Stimulated activated CD4-positive, alpha-beta T cell treated with anti-CD3 and anti-CD28 coated beads, Interleukin-4, amount 100 ng/mL, for 1 hour (primary cell): ENCODE results near the gene CDC42EP4.

Experiments used
- DNase-seq: peaks from one replicate; pipeline ENCODE4 v3.0.0-alpha.2; 2020

The CDC42EP4 gene

GRCh38 chr17:73311781-73312641, at the start of gene CDC42EP4:
Gene CDC42EP4, minus strand, starts transcription at chr17:73312001. Its CDS starts 25,501 bp downstream, at chr17:73286500.
- peak; percentile 86 for DNase-seq

DNA sequence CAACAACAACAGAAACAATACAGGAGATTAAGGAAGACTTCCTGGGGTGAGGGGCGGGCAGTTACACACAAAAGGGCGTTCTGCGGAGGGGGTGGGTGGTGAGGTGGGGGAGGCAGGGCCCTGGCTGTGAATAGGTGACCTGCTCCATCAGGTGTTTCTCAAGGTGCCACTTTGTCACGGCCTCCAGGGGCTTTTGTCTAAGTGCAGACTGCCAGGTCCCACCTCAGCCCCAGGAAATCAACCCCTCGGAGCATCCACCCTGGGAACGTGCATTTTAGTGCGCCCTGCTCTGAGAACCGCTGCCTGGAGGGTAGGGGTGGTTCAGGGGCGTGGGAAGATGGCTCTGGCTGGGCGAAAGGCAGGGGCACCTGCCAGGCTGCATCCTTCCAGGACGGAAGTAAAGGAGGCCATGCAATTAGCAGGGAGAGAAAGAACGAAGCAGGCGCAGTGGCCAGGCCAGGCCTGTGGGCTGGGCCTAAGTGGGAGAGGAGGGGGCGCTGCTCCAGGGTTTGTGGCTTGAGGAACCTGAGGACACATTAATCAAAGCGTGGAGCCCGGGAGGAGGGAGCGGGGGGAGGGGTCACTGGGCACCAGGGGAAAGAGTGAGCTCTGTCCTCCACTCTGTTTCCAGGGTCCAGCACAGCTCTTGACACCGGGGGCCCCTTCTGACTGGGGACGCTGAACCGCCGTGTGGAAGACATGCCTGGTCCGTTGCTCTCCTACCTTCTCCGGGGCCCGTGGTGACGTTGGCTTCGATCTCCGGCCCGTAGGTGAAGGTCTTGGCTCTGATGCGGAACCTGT, 49.4 kb upstream of the CDC42EP4 start:
- DNase-seq: no peak

DNA sequence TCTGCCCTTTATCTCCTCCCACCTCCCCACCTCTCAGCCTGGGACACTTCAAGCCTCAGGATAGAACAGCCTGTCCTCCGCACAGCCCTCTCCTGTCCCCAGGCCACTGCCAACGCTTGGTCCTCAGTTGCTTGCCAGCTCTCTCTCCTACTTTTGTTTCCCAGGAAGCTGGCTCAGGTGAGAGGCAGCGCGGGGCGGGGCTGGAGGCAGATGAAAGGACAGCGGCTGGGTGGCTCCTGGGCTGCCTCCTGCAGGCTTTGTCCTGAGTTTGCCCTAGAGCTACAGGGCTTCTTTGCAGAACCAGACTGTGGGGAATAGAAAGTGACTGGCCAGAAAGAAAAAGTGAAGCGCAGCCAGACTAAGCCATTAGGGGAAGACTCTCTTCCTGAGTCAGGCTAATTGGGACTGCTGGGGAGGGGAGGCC, 48.2 kb upstream of the CDC42EP4 start:
- DNase-seq: no peak

DNA sequence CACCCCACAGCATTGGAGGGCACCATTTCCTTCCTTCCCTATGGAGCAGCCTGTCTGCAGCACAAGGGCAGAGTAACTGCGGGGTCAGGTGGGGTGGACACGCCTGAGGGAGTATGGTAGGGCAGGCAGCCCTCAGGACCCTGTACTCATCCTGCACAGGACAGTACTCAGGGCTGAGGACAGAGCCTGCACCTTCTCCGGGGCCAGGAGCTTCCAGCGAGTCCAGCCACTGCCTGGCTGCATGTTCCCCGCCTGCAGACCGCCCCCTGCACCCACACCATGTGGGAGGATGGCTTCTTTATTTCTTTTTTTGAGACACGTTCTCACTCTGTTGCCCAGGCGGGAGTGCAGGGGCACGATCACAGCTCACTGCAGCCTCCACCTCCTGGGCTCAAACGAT, 47.6 kb upstream of the CDC42EP4 start:
- no peak for DNase-seq

- no peak for DNase-seq
Observed at GRCh38 chr17:73358668-73359067, 46.9 kb upstream of the CDC42EP4 start.

- no peak for DNase-seq
Observed at GRCh38 chr17:73357981-73358380, 46.2 kb upstream of the CDC42EP4 start.

- DNase-seq: no peak
Observed at GRCh38 chr17:73357318-73357717, 45.5 kb upstream of the CDC42EP4 start.

DNA sequence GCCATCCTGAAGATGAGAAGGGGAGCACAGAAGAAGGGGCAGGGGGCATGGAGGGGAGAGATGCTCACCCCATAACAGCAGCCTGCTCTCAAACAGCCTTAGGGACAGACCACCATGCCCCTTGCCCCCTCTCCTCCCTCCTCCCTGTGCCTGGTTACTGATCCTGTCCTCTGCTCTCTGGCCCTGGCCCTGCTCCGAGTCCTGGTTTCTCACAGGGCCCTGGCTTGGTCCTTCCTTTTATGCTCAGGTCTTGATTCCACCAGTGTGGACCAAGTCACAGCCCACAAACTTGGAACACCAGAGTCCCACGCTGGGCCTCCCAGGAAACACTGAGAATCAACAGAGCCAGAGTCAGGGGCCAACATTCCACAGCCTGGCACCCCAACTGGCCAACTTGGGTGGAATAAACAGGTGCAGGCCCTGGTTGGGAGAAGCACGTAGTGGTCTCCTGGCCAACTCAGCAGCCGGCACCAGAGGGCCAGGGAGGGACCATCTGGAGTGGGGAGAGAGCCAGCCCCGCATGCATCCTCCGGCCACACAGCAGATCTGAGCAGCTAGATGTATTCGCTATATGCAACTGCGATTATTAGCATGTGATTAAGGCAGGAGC, 44.9 kb upstream of the CDC42EP4 start:
- DNase-seq: no peak

GRCh38 chr17:73354423-73355284, 42.9 kb upstream of the CDC42EP4 start:
- DNase-seq: no peak

GRCh38 chr17:73352261-73352660, 40.5 kb upstream of the CDC42EP4 start:
- no peak for DNase-seq

GRCh38 chr17:73351764-73352163, 40.0 kb upstream of the CDC42EP4 start:
- no peak for DNase-seq

DNA sequence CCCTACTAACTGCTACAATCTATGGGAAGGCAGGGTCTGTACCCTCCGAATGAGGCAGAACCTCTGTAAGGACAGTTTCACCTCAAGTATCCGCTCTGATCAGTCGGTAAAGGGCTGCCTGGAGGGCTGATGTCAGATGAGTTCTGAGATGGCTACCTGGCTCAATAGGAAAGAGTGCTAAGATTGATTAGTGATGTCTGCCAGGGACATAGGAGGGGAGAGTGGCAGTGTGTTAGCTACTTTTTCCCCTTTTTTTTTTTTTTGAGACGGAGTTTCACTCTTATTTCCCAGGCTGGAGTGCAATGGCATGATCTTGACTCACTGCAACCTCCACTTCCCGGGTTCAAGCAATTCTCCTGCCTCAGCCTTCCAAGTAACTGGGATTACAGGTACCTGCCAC, 39.1 kb upstream of the CDC42EP4 start:
- no peak for DNase-seq

DNA sequence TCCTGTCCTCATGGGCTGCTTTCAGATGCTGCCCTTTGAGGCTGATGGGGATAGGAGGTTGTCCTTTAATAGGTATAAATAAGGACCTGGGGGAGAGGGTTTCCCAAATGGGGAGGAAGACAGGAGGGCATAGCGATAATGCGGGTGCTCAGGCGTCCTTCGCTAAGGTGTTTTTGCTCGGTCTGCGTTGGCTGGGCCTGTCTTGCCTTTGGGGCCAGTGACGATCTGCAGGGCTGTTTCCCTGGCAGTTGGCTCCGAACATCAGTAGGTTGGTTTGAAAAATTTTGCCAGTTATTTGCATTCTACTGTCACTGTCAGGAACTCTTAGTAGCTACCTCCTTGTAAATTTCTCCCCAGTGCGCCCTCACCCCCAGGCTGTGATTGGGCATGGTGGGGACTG, 37.8 kb upstream of the CDC42EP4 start:
- no peak for DNase-seq

- DNase-seq: no peak
Observed at GRCh38 chr17:73349138-73349537, 37.3 kb upstream of the CDC42EP4 start.

GRCh38 chr17:73348829-73349095, 37.0 kb upstream of the CDC42EP4 start:
- DNase-seq: no peak

DNA sequence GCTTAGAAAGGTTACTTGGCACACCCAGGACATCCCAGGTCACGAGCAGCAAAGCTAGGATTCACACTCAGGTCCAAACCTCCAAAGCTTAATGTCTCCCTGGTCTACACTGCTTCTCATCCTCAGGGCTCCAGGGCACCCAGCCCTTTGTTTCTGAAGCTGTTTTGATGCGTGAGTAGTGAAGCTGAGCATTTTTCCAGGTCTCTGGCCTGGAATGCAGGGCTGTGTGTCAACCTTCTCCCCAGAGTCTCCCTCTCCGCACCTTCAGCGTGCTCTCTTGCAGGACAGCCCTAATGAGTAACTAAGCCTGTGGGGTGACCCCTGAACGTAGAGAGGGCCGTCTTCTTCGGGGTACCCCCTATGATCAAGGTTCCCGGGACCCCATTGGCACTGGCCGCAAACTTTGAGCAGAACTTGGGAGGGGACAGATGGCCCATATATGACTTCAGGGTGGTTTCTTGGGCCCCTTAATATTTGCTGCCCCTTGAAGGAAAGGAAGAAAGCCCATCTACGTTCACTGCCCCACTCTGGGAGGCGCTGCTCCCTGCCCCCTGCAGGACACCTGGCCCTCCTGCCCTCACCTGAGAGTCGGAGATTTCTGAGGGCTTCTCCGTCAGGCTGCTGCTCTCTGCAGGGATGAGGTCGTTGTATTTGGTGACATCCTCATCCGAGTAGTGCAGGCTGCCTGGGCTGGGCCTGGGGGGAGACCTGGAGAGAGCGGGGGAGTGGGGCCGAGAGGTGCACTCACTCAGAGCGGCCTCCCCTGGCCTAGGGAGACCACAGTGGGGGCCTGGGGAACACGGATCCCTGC, 36.4 kb upstream of the CDC42EP4 start:
- no peak for DNase-seq

DNA sequence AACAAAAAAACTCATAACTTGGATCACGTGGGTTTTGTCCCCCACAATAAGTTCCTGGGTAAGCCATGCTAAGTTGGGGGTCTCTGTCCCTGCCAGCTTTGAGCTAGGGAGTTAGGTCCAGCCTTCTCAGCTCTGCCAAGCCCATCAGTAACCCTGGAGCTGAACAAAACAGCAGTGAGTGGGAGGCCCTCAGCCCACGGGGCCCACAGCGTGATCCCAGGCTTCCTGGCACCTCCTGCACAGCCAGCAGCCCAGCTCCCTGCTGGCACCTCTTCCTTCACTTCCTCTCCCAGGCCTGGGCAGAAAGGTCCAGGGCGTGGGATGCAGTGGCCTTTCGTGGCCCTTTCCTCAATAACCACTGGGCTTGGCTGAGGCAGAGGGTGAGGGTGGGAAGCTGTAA, 35.5 kb upstream of the CDC42EP4 start:
- DNase-seq: no peak

DNA sequence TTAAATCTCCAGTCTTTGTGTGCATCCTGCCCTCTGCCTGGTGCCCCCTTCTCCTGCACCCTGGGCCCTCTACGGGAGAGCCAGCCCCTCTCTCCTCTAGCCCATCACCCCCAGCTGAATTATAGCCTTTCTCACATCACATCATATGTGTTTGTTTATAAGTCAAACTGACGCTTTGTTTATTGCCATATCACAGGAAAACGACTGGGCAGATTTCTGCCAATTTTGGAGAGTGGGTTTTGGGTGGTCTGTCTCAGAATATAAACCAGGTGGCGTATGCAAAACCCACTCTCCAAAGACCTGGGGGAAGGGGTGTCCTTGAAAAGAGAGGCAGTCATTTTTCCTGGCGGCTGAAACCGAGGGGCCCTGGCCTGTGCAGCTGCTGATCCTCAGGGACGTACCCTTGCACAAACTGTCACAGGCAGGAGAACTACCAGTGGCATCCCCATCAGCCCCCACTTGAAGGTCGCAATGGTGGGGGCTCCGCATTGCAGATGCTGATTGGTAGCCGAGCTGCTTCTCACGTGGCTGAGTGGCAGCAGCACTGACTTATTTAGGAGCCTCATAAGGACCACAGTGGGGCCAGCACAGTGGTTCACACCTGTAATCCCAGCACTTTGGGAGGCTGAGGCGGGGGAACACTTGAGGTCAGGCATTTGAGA, 34.8 kb upstream of the CDC42EP4 start:
- DNase-seq: no peak

- DNase-seq: no peak
Observed at GRCh38 chr17:73343739-73344454, 32.1 kb upstream of the CDC42EP4 start.

DNA sequence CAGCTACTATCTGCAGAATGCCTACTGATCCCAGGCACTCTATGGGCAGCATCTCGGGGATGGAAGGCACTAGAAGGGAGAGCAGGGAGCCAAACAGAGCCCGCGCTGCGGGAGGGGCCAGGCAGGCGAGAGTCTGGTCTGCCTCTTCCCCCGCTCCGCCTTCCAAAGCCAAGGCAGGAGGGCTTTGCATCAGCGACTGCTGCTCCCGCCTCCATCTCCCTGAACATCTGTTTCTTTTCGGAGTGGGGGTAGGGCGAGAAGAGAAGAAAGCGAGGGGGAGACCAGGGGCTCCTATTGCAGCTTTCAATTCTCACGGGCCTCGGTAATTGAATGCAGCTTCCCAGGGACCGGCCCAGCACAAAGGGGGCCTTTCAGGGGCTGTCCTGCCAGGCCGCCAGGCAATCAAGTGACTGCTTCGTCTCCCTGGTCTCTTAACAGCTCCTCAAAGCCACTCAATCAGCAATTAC, 31.4 kb upstream of the CDC42EP4 start:
- no peak for DNase-seq
